IMR-90 (cell line): Measurements from ENCODE around the gene GSE1. TPM values are rescaled to one million over a fixed set of nuclear protein-coding genes. Genes with fewer than 3 reads are reported as not detected.

Experiments
- ATAC-seq: fragments of 200-7000 bp; cut with Tn5 transposase; 2 replicates; pipeline ENCODE4 v1.9.1; 2020; ENCODE audit warnings: low read depth, mild to moderate bottlenecking, moderate library complexity
- BruUV-seq: library from RNA; stranded (reverse); fragments of 400-500 nt; replicated peaks from 2 replicates; lab custom pipeline; 2021; lab: Mats Ljungman, UMichigan
- CTCF ChIA-PET: fragments of 300-600 bp; formaldehyde crosslinking; extraction: SDS; loops from one replicate; lab custom pipeline; 2021; ENCODE audit warnings: antibody characterized with exemption; lab: Yijun Ruan, JAX
- POLR2A ChIA-PET: fragments of 300-600 bp; sonication (Branson Sonifier 250); formaldehyde crosslinking; loops from one replicate; lab custom pipeline; 2022; ENCODE audit warnings: antibody characterized with exemption; ENCODE audit not compliant: unreplicated experiment; lab: Charles Lee
- DNase-seq: peaks from one replicate; pipeline ENCODE4 v3.0.0; 2013
- H2AFZ ChIP-seq: replicated peaks from 2 replicates; pipeline ENCODE3; 2013; ENCODE audit warnings: low read length, mild to moderate bottlenecking; ENCODE audit not compliant: poor library complexity
- H2AK5ac ChIP-seq: 2 replicates; pipeline ENCODE4 v1.6.1; 2013; ENCODE audit warnings: low read depth, low read length, inconsistent platforms
- H2AK9ac ChIP-seq: replicated peaks from 2 replicates; pipeline ENCODE3; 2013; ENCODE audit warnings: mild to moderate bottlenecking, low read depth, low read length, moderate library complexity; ENCODE audit not compliant: poor library complexity
- H2BK120ac ChIP-seq: 2 replicates; pipeline ENCODE4 v1.6.1; 2013; ENCODE audit warnings: low read depth, low read length, inconsistent platforms
- H2BK15ac ChIP-seq: 3 replicates; pipeline ENCODE4 v1.6.1; 2013; ENCODE audit warnings: low read depth, low read length, inconsistent platforms
- H2BK20ac ChIP-seq: 2 replicates; pipeline ENCODE4 v1.6.1; 2013; ENCODE audit warnings: low read depth, mild to moderate bottlenecking, inconsistent platforms, low read length, moderate library complexity
- H2BK5ac ChIP-seq: 2 replicates; pipeline ENCODE4 v1.6.1; 2013; ENCODE audit warnings: mild to moderate bottlenecking, low read depth, low read length, inconsistent platforms; ENCODE audit not compliant: poor library complexity, severe bottlenecking
- H3K14ac ChIP-seq: replicated peaks from 2 replicates; pipeline ENCODE4 v1.6.1; 2013; ENCODE audit warnings: low read depth, low read length, inconsistent platforms
- H3K18ac ChIP-seq: 2 replicates; pipeline ENCODE4 v1.6.1; 2013; ENCODE audit warnings: low read depth, low read length, control low read depth
- H3K23ac ChIP-seq: 2 replicates; pipeline ENCODE4 v1.6.1; 2013; ENCODE audit warnings: low read depth, low read length, inconsistent platforms
- H3K27ac ChIP-seq: 2 replicates; pipeline ENCODE4 v1.5.1; 2013; ENCODE audit warnings: mild to moderate bottlenecking, control low read depth, low read length; ENCODE audit not compliant: insufficient read depth
- H3K27me3 ChIP-seq: 2 replicates; pipeline ENCODE4 v1.6.1; 2013; ENCODE audit warnings: low read length; ENCODE audit not compliant: control insufficient read depth, insufficient read depth
- H3K36me3 ChIP-seq: 2 replicates; pipeline ENCODE4 v1.6.1; 2013; ENCODE audit warnings: low read length, mixed read lengths; ENCODE audit not compliant: control insufficient read depth, insufficient read depth
- H3K4ac ChIP-seq: 2 replicates; pipeline ENCODE4 v1.6.1; 2013; ENCODE audit warnings: low read depth, low read length, inconsistent platforms
- H3K4me1 ChIP-seq: 2 replicates; pipeline ENCODE4 v1.6.1; 2013; ENCODE audit warnings: low read length, mixed read lengths; ENCODE audit not compliant: control insufficient read depth, insufficient read depth
- H3K4me2 ChIP-seq: 2 replicates; pipeline ENCODE4 v1.6.1; 2013; ENCODE audit warnings: low read depth, mild to moderate bottlenecking, control low read depth, low read length, moderate library complexity
- H3K4me3 ChIP-seq: 2 replicates; pipeline ENCODE4 v1.5.1; 2013; ENCODE audit warnings: low read depth, mild to moderate bottlenecking, control low read depth, low read length, moderate library complexity; ENCODE audit not compliant: insufficient read depth
- H3K56ac ChIP-seq: 2 replicates; pipeline ENCODE4 v1.6.1; 2013; ENCODE audit warnings: low read length, inconsistent platforms; ENCODE audit not compliant: insufficient read depth; ENCODE audit errors: extremely low read depth
- H3K79me1 ChIP-seq, 2 experiments: 2 replicates each; pipeline ENCODE4 v1.6.1; 2013; ENCODE audit warnings: low read length in 2 of 2, inconsistent platforms in 1 of 2, low read depth in 1 of 2
- H3K9ac ChIP-seq: 2 replicates; pipeline ENCODE4 v1.6.1; 2013; ENCODE audit warnings: low read depth, low read length, control low read depth
- H3K9me1 ChIP-seq: 2 replicates; pipeline ENCODE4 v1.6.1; 2013; ENCODE audit warnings: low read length, inconsistent platforms; ENCODE audit not compliant: insufficient read depth
- H3K9me3 ChIP-seq: 2 replicates; pipeline ENCODE4 v1.6.1; 2013; ENCODE audit warnings: low read length; ENCODE audit not compliant: control insufficient read depth, insufficient read depth
- H4K20me1 ChIP-seq: 2 replicates; pipeline ENCODE4 v1.6.1; 2013; ENCODE audit warnings: low read length, inconsistent platforms; ENCODE audit not compliant: insufficient read depth
- H4K5ac ChIP-seq: 2 replicates; pipeline ENCODE4 v1.6.1; 2013; ENCODE audit warnings: mild to moderate bottlenecking, low read depth, low read length, control low read depth
- H4K8ac ChIP-seq, 2 experiments: 2 replicates each; pipeline ENCODE4 v1.6.1; 2013; ENCODE audit warnings: low read depth in 2 of 2, low read length in 2 of 2, control low read depth in 1 of 2, inconsistent platforms in 1 of 2
- H4K91ac ChIP-seq: 2 replicates; pipeline ENCODE4 v1.6.1; 2013; ENCODE audit warnings: low read depth, low read length, inconsistent platforms; ENCODE audit not compliant: insufficient read depth
- BHLHE40 ChIP-seq: fragments of 150-350 bp; IDR thresholded peaks from 2 replicates; pipeline ENCODE4 v1.6.1; 2016; ENCODE audit warnings: mild to moderate bottlenecking, low read depth, low read length
- FOS ChIP-seq: fragments of 150-350 bp; IDR thresholded peaks from 2 replicates; pipeline ENCODE4 v1.6.1; 2016; ENCODE audit warnings: low read depth, low read length
- MAFK ChIP-seq: IDR thresholded peaks from 2 replicates; pipeline ENCODE4 v1.6.1; 2012; ENCODE audit warnings: low read depth, low read length, improper control_type of control experiment
- NFE2L2 ChIP-seq: fragments of 150-350 bp; IDR thresholded peaks from 2 replicates; pipeline ENCODE4 v1.6.1; 2016; ENCODE audit warnings: low read depth, mild to moderate bottlenecking, low read length
- POLR2A ChIP-seq: IDR thresholded peaks from 2 replicates; pipeline ENCODE4 v1.6.1; 2012; ENCODE audit warnings: mild to moderate bottlenecking, low read depth, low read length
- RCOR1 ChIP-seq: IDR thresholded peaks from 2 replicates; pipeline ENCODE4 v1.6.1; 2012; ENCODE audit warnings: mild to moderate bottlenecking, low read length, improper control_type of control experiment; ENCODE audit not compliant: insufficient replicate concordance
- WGBS, 2 experiments: methylation state at CpG; one replicate each; pipeline versions ENCODE4 v1.1.5 to v1.1.7; 2013; ENCODE audit warnings: missing lambda C conversion rate in 2 of 2; ENCODE audit not compliant: insufficient read length in 1 of 2; ENCODE audit errors: extremely low coverage in 2 of 2; 5-methylcytosine and 5-hydroxymethylcytosine counted together
- dilution Hi-C: fragments of 300-500 bp; cut with HindIII; formaldehyde crosslinking; loops from one replicate; pipeline ENCODE4 v1.14.3; 2018; ENCODE audit warnings: low sequenced_read_pairs; ENCODE audit not compliant: unreplicated experiment
- in situ Hi-C: fragments of 300-500 bp; cut with MboI; formaldehyde crosslinking; loops from 3 replicates; pipeline ENCODE4 v1.14.3; 2019; ENCODE audit warnings: low sequenced_read_pairs, inconsistent platforms, mixed read lengths
- intact Hi-C: fragments of 100-400 bp; cut with micrococcal nuclease; formaldehyde crosslinking; loops from 2 replicates; pipeline ENCODE4 v1.10.0; 2022
- polyA plus RNA-seq, 3 experiments: library from polyadenylated mRNA; depleted of rRNA; stranded (reverse); fragments of >200 nt; gene quantifications; 2 replicates each; pipeline ENCODE4 v1.2.3, GENCODE V29; 2012; ENCODE audit warnings: low replicate concordance in 1 of 3
- total RNA-seq: library from RNA; depleted of rRNA; stranded (reverse); fragments of >200 nt; gene quantifications from 2 replicates; pipeline ENCODE4 v1.2.3, GENCODE V29; 2012
- TF ChIP-seq, protein P1 (sequence below): conservative IDR thresholded peaks from 2 replicates; pipeline ENCODE4 v1.5.1; 2012; ENCODE audit warnings: mild to moderate bottlenecking, low read depth, low read length, improper control_type of control experiment

Gene GSE1
- total and polyA plus RNA-seq, 2 of the 4 experiments (the other 2 are of a cell fraction) = 14.9 to 25.5 TPM

GRCh38 chr16:85589688-85590505 lies 23.2 kb upstream of the GSE1 start:
- H4K5ac ChIP-seq = no peak overlapping the region
- WGBS, 2 experiments = 97 to 100% methylated on average over 1 to 20 of the region's 20 CpGs
- no peak overlapping the region for H3K18ac ChIP-seq
- peaks cover 71% of the 10 kb centered on the region for H4K20me1 ChIP-seq
- H3K27ac ChIP-seq = no peak overlapping the region
- H2AK5ac ChIP-seq = peak overlapping the region; percentile 81; the same call in 1 of the 2 replicates
- H2BK5ac ChIP-seq = no peak overlapping the region
- no peak overlapping the region for H4K91ac ChIP-seq
- H3K4me3 ChIP-seq = no peak overlapping the region
- H3K79me1 ChIP-seq = peaks cover 19 to 74% of the 10 kb centered on the region in 2 experiments
- no peak overlapping the region for H3K14ac ChIP-seq
- H2AK9ac ChIP-seq = peak overlapping the region; percentile 44
- POLR2A ChIA-PET = no interaction called here
- H3K56ac ChIP-seq = no peak overlapping the region
- no peak overlapping the region for H2BK120ac ChIP-seq
- CTCF ChIA-PET = no interaction called here
- TF ChIP-seq RCOR1 = no peak
- TF ChIP-seq, protein P1, sequence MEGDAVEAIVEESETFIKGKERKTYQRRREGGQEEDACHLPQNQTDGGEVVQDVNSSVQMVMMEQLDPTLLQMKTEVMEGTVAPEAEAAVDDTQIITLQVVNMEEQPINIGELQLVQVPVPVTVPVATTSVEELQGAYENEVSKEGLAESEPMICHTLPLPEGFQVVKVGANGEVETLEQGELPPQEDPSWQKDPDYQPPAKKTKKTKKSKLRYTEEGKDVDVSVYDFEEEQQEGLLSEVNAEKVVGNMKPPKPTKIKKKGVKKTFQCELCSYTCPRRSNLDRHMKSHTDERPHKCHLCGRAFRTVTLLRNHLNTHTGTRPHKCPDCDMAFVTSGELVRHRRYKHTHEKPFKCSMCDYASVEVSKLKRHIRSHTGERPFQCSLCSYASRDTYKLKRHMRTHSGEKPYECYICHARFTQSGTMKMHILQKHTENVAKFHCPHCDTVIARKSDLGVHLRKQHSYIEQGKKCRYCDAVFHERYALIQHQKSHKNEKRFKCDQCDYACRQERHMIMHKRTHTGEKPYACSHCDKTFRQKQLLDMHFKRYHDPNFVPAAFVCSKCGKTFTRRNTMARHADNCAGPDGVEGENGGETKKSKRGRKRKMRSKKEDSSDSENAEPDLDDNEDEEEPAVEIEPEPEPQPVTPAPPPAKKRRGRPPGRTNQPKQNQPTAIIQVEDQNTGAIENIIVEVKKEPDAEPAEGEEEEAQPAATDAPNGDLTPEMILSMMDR = no peak
- no peak for TF ChIP-seq BHLHE40
- TF ChIP-seq MAFK = no peak
- TF ChIP-seq NFE2L2 = no peak
- no peak for TF ChIP-seq POLR2A
- TF ChIP-seq FOS = no peak
- ATAC-seq (no peak), DNase-seq (no peak)
- intact Hi-C loops (no loop called here), dilution Hi-C loops (no loop called here), in situ Hi-C loops (no loop called here)
- H2AFZ ChIP-seq = peak overlapping the region; percentile 68
- H3K9me3 ChIP-seq = no peaks in the 10 kb centered on the region
- H2BK20ac ChIP-seq = no peak overlapping the region
- H3K9ac ChIP-seq = no peak overlapping the region
- peaks cover 16% of the 10 kb centered on the region for H3K4me1 ChIP-seq
- no TSS peak for BruUV-seq
- no peaks in the 10 kb centered on the region for H3K27me3 ChIP-seq
- H3K4ac ChIP-seq = no peak overlapping the region
- H3K4me2 ChIP-seq = no peak overlapping the region
- H3K23ac ChIP-seq = no peak overlapping the region
- H3K36me3 ChIP-seq = no peaks in the 10 kb centered on the region
- no peak overlapping the region for H2BK15ac ChIP-seq
- H4K8ac ChIP-seq = no peak overlapping the region
- peaks cover 17% of the 10 kb centered on the region for H3K9me1 ChIP-seq
